Dedifferentiated amniotic fluid mesenchymal stem cell (primary cell): ENCODE data around the gene NUDT21.
"Not testable (repeated sequence)": the region's sequence is repeated elsewhere in the genome, so short reads cannot be mapped to it uniquely, and the experiment has no call there.

Experiments
- DNase-seq: peaks from one replicate; pipeline ENCODE4 v3.0.0-alpha.2; 2016; ENCODE audit errors: extremely low spot score

Gene NUDT21

GRCh38 chr16:56380778-56381485 is 70.2 kb downstream of the NUDT21 start:
- not testable (repeated sequence) for DNase-seq
